RKO (cell line): ENCODE data around the gene SNORC.

Experiments used
- DNase-seq: peaks from one replicate; pipeline ENCODE4 v3.0.0-alpha.2; 2016; ENCODE audit warnings: low spot score

The SNORC gene

GRCh38 chr2:232882505-232883115, 12.5 kb downstream of the SNORC start:
- no peak for DNase-seq

- no peak for DNase-seq
Measured at GRCh38 chr2:232883116-232883721, 13.2 kb downstream of the SNORC start.

GRCh38 chr2:232884001-232884421, 13.9 kb downstream of the SNORC start:
- DNase-seq = no peak

- no peak for DNase-seq
Measured at GRCh38 chr2:232884549-232885263, 14.6 kb downstream of the SNORC start.

GRCh38 chr2:232885264-232885961, 15.3 kb downstream of the SNORC start:
- DNase-seq = no peak

GRCh38 chr2:232886176-232886575, 16.1 kb downstream of the SNORC start:
- DNase-seq = no peak

- DNase-seq = no peak
Measured at GRCh38 chr2:232886632-232887031, 16.6 kb downstream of the SNORC start.

- DNase-seq = no peak
Measured at GRCh38 chr2:232887171-232887850, 17.2 kb downstream of the SNORC start.

GRCh38 chr2:232888099-232888836, 18.2 kb downstream of the SNORC start:
- no peak for DNase-seq

GRCh38 chr2:232888839-232889529, 18.9 kb downstream of the SNORC start:
- no peak for DNase-seq

GRCh38 chr2:232889876-232890401, 19.9 kb downstream of the SNORC start:
- no peak for DNase-seq

GRCh38 chr2:232890536-232890895, 20.5 kb downstream of the SNORC start:
- DNase-seq = no peak

GRCh38 chr2:232890896-232891601, 21.0 kb downstream of the SNORC start:
- no peak for DNase-seq

GRCh38 chr2:232891621-232892071, 21.6 kb downstream of the SNORC start:
- DNase-seq = no peak

GRCh38 chr2:232892221-232892620, 22.2 kb downstream of the SNORC start:
- no peak for DNase-seq

GRCh38 chr2:232892843-232893242, 22.8 kb downstream of the SNORC start:
- DNase-seq = no peak

- DNase-seq = no peak
Measured at GRCh38 chr2:232893834-232894233, 23.8 kb downstream of the SNORC start.

GRCh38 chr2:232894251-232894650, 24.2 kb downstream of the SNORC start:
- DNase-seq = no peak

GRCh38 chr2:232894746-232895145, 24.7 kb downstream of the SNORC start:
- no peak for DNase-seq

- DNase-seq = no peak
Measured at GRCh38 chr2:232896111-232896510, 26.0 kb downstream of the SNORC start.
